ENCODE measurements around the gene ERP44. TPM values are rescaled to one million over a fixed set of nuclear protein-coding genes. Genes with fewer than 3 reads are reported as not detected.
A peak's percentile ranks its signal among the peaks of the same experiment; 100 is the strongest.
"Not testable (repeated sequence)": the region's sequence is repeated elsewhere in the genome, so short reads cannot be mapped to it uniquely, and the experiment has no call there.

ERP44 gene
- total RNA-seq (10 to 100 TPM; 10.7 to 18.3 (median 15.2) TPM), polyA plus RNA-seq (10 to 100 TPM; 10.6 to 14.3 TPM)

- intact Hi-C loops (cut with DNase I) = no loop called here
- 0% methylated on average over 54 of the region's 54 CpGs for WGBS, 2 donors
- peaks cover 15 to 35% (median 33%) of the 10 kb centered on the region in 3 donors for H3K4me1 ChIP-seq
- peaks cover 0 to 4% (median 0%) of the 10 kb centered on the region in 3 donors for H3K36me3 ChIP-seq
- ATAC-seq (peak; percentile 95 to 98 (median 96)), FAIRE-seq (peak; percentile 60), DNase-seq (peak; percentile 93 to 100 (median 98))
- H3K27ac ChIP-seq = peak within 1 kb of the TSS; percentile 79 to 85 (median 80)
- peak within 1 kb of the TSS; percentile 70 to 98 (median 92) for H3K4me3 ChIP-seq
- H3K9me3 ChIP-seq = no peaks in the 10 kb centered on the region
- no peak for TF ChIP-seq CTCF (IDR thresholded peaks at IDR 0.05)
- H3K27me3 ChIP-seq = no peaks in the 10 kb centered on the region
Observed at GRCh38 chr9:100098887-100099721, at the start of gene ERP44, which contains the start of gene INVS. Gene ERP44, minus strand, starts transcription at chr9:100099000. Its CDS starts 160 bp downstream, at chr9:100098840. Gene INVS, plus strand, starts transcription at chr9:100099243. Its CDS starts 5,279 bp downstream, at chr9:100104522.

- H3K36me3 ChIP-seq; H3K4me3 ChIP-seq; H3K9me3 ChIP-seq; H3K27me3 ChIP-seq; DNase-seq; H3K27ac ChIP-seq; FAIRE-seq; intact Hi-C loops (cut with DNase I); H3K4me1 ChIP-seq; ATAC-seq: not testable (repeated sequence)
- WGBS, 2 donors = 87 to 88% methylated on average over 8 of the region's 8 CpGs
Observed at GRCh38 chr9:100145976-100146375, 47.2 kb upstream of the ERP44 start.

- H3K27me3 ChIP-seq; H3K4me1 ChIP-seq; FAIRE-seq; intact Hi-C loops (cut with DNase I); H3K36me3 ChIP-seq; DNase-seq; ATAC-seq; H3K27ac ChIP-seq; H3K4me3 ChIP-seq; H3K9me3 ChIP-seq: not testable (repeated sequence)
- 86 to 93% methylated on average over 15 of the region's 15 CpGs for whole genome bisulfite sequencing, 2 donors
Observed at GRCh38 chr9:100145167-100145934, 46.6 kb upstream of the ERP44 start.

GRCh38 chr9:100141862-100142261, 43.1 kb upstream of the ERP44 start:
- H3K4me1 ChIP-seq; ATAC-seq; H3K27ac ChIP-seq; DNase-seq; H3K36me3 ChIP-seq; FAIRE-seq; intact Hi-C loops (cut with DNase I); H3K4me3 ChIP-seq; H3K9me3 ChIP-seq; H3K27me3 ChIP-seq: not testable (repeated sequence)
- 94 to 97% methylated on average over 8 to 9 of the region's 9 CpGs for WGBS, 2 donors

GRCh38 chr9:100140303-100140702, 41.5 kb upstream of the ERP44 start:
- H3K36me3 ChIP-seq; FAIRE-seq; H3K4me1 ChIP-seq; H3K27ac ChIP-seq; ATAC-seq; H3K27me3 ChIP-seq; DNase-seq; intact Hi-C loops (cut with DNase I); H3K4me3 ChIP-seq; H3K9me3 ChIP-seq: not testable (repeated sequence)
- 96 to 99% methylated on average over 5 to 6 of the region's 6 CpGs for WGBS, 2 donors

- H3K9me3 ChIP-seq; H3K36me3 ChIP-seq; ATAC-seq; DNase-seq; H3K4me3 ChIP-seq; FAIRE-seq; intact Hi-C loops (cut with DNase I); H3K27ac ChIP-seq; H3K4me1 ChIP-seq; H3K27me3 ChIP-seq: not testable (repeated sequence)
- WGBS, 2 donors = 96 to 97% methylated on average over 5 of the region's 5 CpGs
Observed at GRCh38 chr9:100136799-100137198, 38.0 kb upstream of the ERP44 start.

GRCh38 chr9:100134731-100135130, 35.9 kb upstream of the ERP44 start:
- Histone ChIP-seq H3K4me1 (no peaks in the 10 kb centered on the region), H3K4me3 (no peak overlapping the region), H3K27ac (no peak overlapping the region), H3K9me3 (no peaks in the 10 kb centered on the region), H3K36me3 (no peaks in the 10 kb centered on the region), H3K27me3 (no peaks in the 10 kb centered on the region)
- ATAC-seq = no peak
- intact Hi-C loops (cut with DNase I) = no loop called here
- TF ChIP-seq CTCF (IDR thresholded peaks at IDR 0.05) = no peak
- no peak for FAIRE-seq
- WGBS, 2 donors = 71 to 89% methylated on average over 3 of the region's 3 CpGs
- no peak for DNase-seq

Data from pancreas (tissue), 10 donors.